Peyer's patch (tissue), 4 donors: ENCODE data around the gene IKBKG. TPM values are rescaled to one million over a fixed set of nuclear protein-coding genes. Genes with fewer than 3 reads are reported as not detected.
"Not testable (repeated sequence)": the region's sequence is repeated elsewhere in the genome, so short reads cannot be mapped to it uniquely, and the experiment has no call there.

Source experiments
- DNase-seq, 3 donors: peaks; one replicate each; pipeline ENCODE4 v3.0.0-alpha.2; 2017 to 2019
- H3K27ac ChIP-seq, 4 donors: fragments of 200-600 bp; sonication (generic); one replicate each; pipeline ENCODE4 v1.5.1; 2016 to 2019
- H3K27me3 ChIP-seq, 2 donors: fragments of 200-600 bp; sonication (generic); one replicate each; pipeline ENCODE4 v1.5.1; 2019
- H3K36me3 ChIP-seq, 3 donors: fragments of 200-600 bp; sonication (generic); one replicate each; pipeline ENCODE4 v1.5.1; 2016 to 2019
- H3K4me1 ChIP-seq, 4 donors: fragments of 200-600 bp; sonication (generic); one replicate each; pipeline ENCODE4 v1.5.1; 2016 to 2019
- H3K4me3 ChIP-seq, 4 donors: fragments of 200-600 bp; sonication (generic); 1 replicate in 3 of 4; 2 replicates in 1 of 4; pipeline ENCODE4 v1.5.1; 2016 to 2019; ENCODE audit warnings: mild to moderate bottlenecking in 1 of 4
- H3K9me3 ChIP-seq, 4 donors: fragments of 200-600 bp; sonication (generic); one replicate each; pipeline ENCODE4 v1.5.1; 2016 to 2019; ENCODE audit warnings: mild to moderate bottlenecking in 1 of 4
- POLR2A ChIP-seq, 2 donors: fragments of 450-650 bp; IDR thresholded peaks; one replicate each; pipeline ENCODE4 v1.5.1; 2017; ENCODE audit warnings: antibody characterized with exemption in 2 of 2, mild to moderate bottlenecking in 2 of 2, moderate library complexity in 2 of 2
- total RNA-seq, 4 donors: library from RNA; depleted of rRNA; stranded (reverse); fragments of >200 nt; gene quantifications; one replicate each; pipeline ENCODE4 v1.1.0, GENCODE V29; 2016
- TF ChIP-seq, protein P1 (sequence below), 6 experiments: fragments of 450-650 bp in 4 of 6; fragments of 200-600 bp in 2 of 6; sonication (generic) in 1 of 6; IDR thresholded peaks; one replicate each; pipeline ENCODE4 v1.5.1; 2017 to 2019; ENCODE audit warnings: antibody characterized with exemption in 6 of 6, mild to moderate bottlenecking in 3 of 6, moderate library complexity in 1 of 6

The IKBKG gene
- total RNA-seq, 4 donors from 2014 or later = 11.9 to 74.3 (median 23.3) TPM

DNA sequence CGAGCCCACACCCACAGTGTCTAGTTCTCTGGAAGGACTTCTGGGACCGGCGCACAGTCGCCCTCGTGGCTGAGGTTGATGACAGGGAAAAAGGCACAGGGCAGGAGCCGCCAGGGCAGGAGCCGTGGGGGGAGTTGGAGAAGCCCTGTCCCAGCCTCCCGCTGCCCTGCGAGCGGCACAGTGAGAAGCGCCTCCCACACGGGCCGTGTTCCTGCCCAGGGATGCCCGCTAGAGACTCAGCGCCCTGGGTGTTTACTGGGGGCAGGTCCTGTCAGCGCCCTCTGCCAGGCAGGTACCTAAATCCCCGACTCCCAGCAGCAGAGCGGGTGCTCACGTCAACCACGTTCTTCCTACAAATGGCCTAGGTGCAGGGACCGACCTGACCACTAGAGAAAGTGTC is 11.5 kb downstream of the IKBKG start:
- H3K4me3 ChIP-seq, DNase-seq, H3K36me3 ChIP-seq: not testable (repeated sequence)

DNA sequence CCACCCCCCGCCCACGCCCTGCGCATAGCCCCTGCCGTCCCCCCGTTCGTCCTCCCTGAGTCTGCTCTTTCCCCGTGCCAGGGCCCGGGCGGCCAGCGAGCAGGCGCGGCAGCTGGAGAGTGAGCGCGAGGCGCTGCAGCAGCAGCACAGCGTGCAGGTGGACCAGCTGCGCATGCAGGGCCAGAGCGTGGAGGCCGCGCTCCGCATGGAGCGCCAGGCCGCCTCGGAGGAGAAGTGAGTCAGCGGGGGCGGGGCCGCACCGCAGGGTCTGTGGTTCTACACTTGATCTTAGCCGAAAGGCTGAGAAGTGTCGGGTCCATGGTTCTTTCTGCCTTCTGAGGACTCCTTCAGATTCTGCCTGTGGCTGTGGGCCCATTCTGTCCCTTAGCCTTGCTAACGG is 12.9 kb downstream of the IKBKG start:
- not testable (repeated sequence) for H3K9me3 ChIP-seq, H3K27ac ChIP-seq, H3K27me3 ChIP-seq, H3K4me3 ChIP-seq, H3K4me1 ChIP-seq, H3K36me3 ChIP-seq, DNase-seq

More for the DNA sequence above, 11.5 kb downstream of the IKBKG start:
- H3K27me3 ChIP-seq, H3K4me1 ChIP-seq, H3K27ac ChIP-seq, H3K9me3 ChIP-seq: not testable (repeated sequence)

- not testable (repeated sequence) for DNase-seq, H3K9me3 ChIP-seq, H3K27ac ChIP-seq, H3K36me3 ChIP-seq, H3K4me1 ChIP-seq, H3K4me3 ChIP-seq, H3K27me3 ChIP-seq
These were observed 14.9 kb downstream of the IKBKG start for GRCh38 chrX:154562295-154562694.

- H3K27ac ChIP-seq, DNase-seq, H3K4me1 ChIP-seq, H3K4me3 ChIP-seq, H3K36me3 ChIP-seq, H3K9me3 ChIP-seq, H3K27me3 ChIP-seq: not testable (repeated sequence)
These were observed 22.9 kb downstream of the IKBKG start for GRCh38 chrX:154570361-154570760.

GRCh38 chrX:154573061-154573460 is 25.6 kb downstream of the IKBKG start:
- not testable (repeated sequence) for H3K36me3 ChIP-seq, DNase-seq, H3K4me1 ChIP-seq, H3K27ac ChIP-seq, H3K4me3 ChIP-seq, H3K9me3 ChIP-seq, H3K27me3 ChIP-seq

- not testable (repeated sequence) for DNase-seq, H3K27ac ChIP-seq, H3K36me3 ChIP-seq, H3K9me3 ChIP-seq, H3K27me3 ChIP-seq, H3K4me1 ChIP-seq, H3K4me3 ChIP-seq
These were observed 27.7 kb downstream of the IKBKG start for GRCh38 chrX:154575076-154575475.

GRCh38 chrX:154582994-154583393 is 35.6 kb downstream of the IKBKG start:
- H3K36me3 ChIP-seq, H3K27ac ChIP-seq, H3K4me1 ChIP-seq, H3K4me3 ChIP-seq, H3K27me3 ChIP-seq, DNase-seq, H3K9me3 ChIP-seq: not testable (repeated sequence)

DNA sequence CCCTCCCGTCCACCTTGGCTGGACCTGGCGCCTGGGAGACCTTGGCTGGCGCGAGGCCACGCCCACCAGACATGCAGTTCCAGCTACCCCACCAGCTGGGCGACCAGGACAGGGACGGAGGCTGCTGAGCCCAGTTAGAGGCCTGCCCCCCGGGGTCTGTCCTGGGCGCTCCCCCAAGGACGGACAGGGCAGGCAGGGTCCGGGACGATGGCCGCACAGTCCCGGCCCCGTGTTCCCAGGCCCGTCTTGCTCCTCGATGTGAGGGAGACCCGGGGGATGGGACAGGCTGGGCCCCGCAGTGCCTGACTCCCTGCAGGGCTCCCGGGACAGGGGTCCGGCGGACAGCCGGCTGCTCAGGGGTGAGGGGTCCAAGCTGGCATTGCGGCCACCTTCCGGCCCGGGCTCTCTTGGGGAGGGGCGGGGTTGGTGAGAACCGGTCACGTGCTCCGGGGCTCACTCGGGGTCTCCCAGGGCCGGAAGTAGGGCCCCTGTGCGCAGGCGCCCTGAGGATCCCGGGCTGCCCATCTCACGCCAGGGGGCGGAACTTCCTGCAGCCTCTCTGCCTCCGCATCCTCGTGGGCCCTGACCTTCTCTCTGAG is 37.3 kb downstream of the IKBKG start, which contains the start of gene CTAG1A:
CTAG1A (plus strand) TSS at position 549 of the 599 bp plus-strand sequence. CDS start 74 bp downstream, outside the sequence.
- not testable (repeated sequence) for H3K36me3 ChIP-seq, H3K27me3 ChIP-seq, H3K4me1 ChIP-seq, DNase-seq, H3K27ac ChIP-seq, H3K4me3 ChIP-seq, H3K9me3 ChIP-seq

GRCh38 chrX:154590415-154590814 is 43.0 kb downstream of the IKBKG start:
- H3K36me3 ChIP-seq, H3K4me1 ChIP-seq, H3K27me3 ChIP-seq, H3K27ac ChIP-seq, H3K9me3 ChIP-seq, H3K4me3 ChIP-seq, DNase-seq: not testable (repeated sequence)

GRCh38 chrX:154592505-154592904 is 45.1 kb downstream of the IKBKG start:
- TF ChIP-seq, protein P1, sequence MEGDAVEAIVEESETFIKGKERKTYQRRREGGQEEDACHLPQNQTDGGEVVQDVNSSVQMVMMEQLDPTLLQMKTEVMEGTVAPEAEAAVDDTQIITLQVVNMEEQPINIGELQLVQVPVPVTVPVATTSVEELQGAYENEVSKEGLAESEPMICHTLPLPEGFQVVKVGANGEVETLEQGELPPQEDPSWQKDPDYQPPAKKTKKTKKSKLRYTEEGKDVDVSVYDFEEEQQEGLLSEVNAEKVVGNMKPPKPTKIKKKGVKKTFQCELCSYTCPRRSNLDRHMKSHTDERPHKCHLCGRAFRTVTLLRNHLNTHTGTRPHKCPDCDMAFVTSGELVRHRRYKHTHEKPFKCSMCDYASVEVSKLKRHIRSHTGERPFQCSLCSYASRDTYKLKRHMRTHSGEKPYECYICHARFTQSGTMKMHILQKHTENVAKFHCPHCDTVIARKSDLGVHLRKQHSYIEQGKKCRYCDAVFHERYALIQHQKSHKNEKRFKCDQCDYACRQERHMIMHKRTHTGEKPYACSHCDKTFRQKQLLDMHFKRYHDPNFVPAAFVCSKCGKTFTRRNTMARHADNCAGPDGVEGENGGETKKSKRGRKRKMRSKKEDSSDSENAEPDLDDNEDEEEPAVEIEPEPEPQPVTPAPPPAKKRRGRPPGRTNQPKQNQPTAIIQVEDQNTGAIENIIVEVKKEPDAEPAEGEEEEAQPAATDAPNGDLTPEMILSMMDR (IDR thresholded peaks at IDR 0.05) = no peak
- no peak for TF ChIP-seq POLR2A (IDR thresholded peaks at IDR 0.05)
- no peaks in the 10 kb centered on the region for H3K36me3 ChIP-seq
- no peak overlapping the region for H3K27ac ChIP-seq
- no peaks in the 10 kb centered on the region for H3K9me3 ChIP-seq
- no peaks in the 10 kb centered on the region for H3K27me3 ChIP-seq
- no peak for DNase-seq
- no peak overlapping the region for H3K4me3 ChIP-seq
- H3K4me1 ChIP-seq = no peaks in the 10 kb centered on the region

- no peak for DNase-seq
- Histone ChIP-seq H3K27me3 (no peaks in the 10 kb centered on the region), H3K4me3 (no peak overlapping the region), H3K36me3 (no peaks in the 10 kb centered on the region), H3K9me3 (no peaks in the 10 kb centered on the region), H3K27ac (no peak overlapping the region), H3K4me1 (no peaks in the 10 kb centered on the region)
- no peak for TF ChIP-seq POLR2A (IDR thresholded peaks at IDR 0.05)
- TF ChIP-seq, protein P1 (IDR thresholded peaks at IDR 0.05) = no peak
These were observed 45.8 kb downstream of the IKBKG start for GRCh38 chrX:154593201-154593600.
